Cardiac muscle cell (in vitro differentiated cells and primary cell): ENCODE results near the gene VEPH1. TPM values are rescaled to one million over a fixed set of nuclear protein-coding genes. Genes with fewer than 3 reads are reported as not detected.

ENCODE experiments used
- DNase-seq, 2 donors: peaks; one replicate each; pipeline versions ENCODE4 v3.0.0 to v3.0.0-alpha.2; 2010 to 2017; ENCODE audit warnings: low read depth in 1 of 2, low spot score in 1 of 2
- H3K27ac ChIP-seq: fragments of 200-600 bp; sonication (generic); 2 replicates; pipeline ENCODE4 v1.5.1; 2016
- H3K27me3 ChIP-seq: fragments of 200-600 bp; sonication (generic); 2 replicates; pipeline ENCODE4 v1.6.0; 2016; ENCODE audit warnings: control low read depth
- H3K36me3 ChIP-seq: fragments of 200-600 bp; sonication (generic); 2 replicates; pipeline ENCODE4 v1.5.1; 2016; ENCODE audit warnings: control low read depth
- H3K4me1 ChIP-seq: fragments of 200-600 bp; sonication (generic); 2 replicates; pipeline ENCODE4 v1.8.1; 2017; ENCODE audit warnings: low read depth, mild to moderate bottlenecking, mixed run types
- H3K4me3 ChIP-seq: fragments of 200-600 bp; sonication (generic); 2 replicates; pipeline ENCODE4 v1.5.1; 2016; ENCODE audit warnings: mild to moderate bottlenecking
- H3K9me3 ChIP-seq: fragments of 200-600 bp; sonication (generic); 2 replicates; pipeline ENCODE4 v1.5.1; 2017; ENCODE audit warnings: low read depth, mild to moderate bottlenecking, control low read depth
- polyA plus RNA-seq: library from polyadenylated mRNA; unstranded; fragments of >200 nt; fragmentation: Nextera tagmentation; extraction: Ambion mirVana; gene quantifications from 2 replicates; pipeline ENCODE4 v1.2.1, GENCODE V29; 2016
- total RNA-seq: library from RNA; depleted of rRNA; stranded (reverse); fragments of >200 nt; gene quantifications from 2 replicates; pipeline ENCODE4 v1.2.3, GENCODE V29; 2016
- TF ChIP-seq, protein P1 (sequence below): IDR thresholded peaks from 2 replicates; pipeline ENCODE4 v1.5.1; 2012; ENCODE audit warnings: low read depth, mild to moderate bottlenecking, low read length

Gene VEPH1
- total and polyA plus RNA-seq, 2 experiments from 2014 or later: 1.1 to 1.7 TPM

DNA sequence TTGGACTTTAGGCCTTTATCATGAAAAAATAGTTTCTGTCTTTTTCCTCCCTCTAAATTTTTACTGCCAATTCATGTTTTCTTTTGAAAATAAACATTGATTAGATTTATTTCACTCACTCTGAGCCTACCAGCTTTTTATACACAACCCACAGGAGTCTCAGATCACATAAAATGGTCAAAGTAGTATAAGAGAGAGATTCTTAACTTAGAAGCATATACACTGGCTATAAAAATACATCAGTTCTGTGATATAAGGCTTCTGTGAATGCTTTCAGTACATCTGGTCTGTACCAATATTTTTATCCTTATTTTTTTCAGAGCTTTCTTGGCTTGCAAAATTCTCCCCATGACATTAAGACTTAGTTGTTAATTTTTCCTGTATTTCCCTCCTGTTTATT is 183.5 kb downstream of the VEPH1 start:
- TF ChIP-seq, protein P1, sequence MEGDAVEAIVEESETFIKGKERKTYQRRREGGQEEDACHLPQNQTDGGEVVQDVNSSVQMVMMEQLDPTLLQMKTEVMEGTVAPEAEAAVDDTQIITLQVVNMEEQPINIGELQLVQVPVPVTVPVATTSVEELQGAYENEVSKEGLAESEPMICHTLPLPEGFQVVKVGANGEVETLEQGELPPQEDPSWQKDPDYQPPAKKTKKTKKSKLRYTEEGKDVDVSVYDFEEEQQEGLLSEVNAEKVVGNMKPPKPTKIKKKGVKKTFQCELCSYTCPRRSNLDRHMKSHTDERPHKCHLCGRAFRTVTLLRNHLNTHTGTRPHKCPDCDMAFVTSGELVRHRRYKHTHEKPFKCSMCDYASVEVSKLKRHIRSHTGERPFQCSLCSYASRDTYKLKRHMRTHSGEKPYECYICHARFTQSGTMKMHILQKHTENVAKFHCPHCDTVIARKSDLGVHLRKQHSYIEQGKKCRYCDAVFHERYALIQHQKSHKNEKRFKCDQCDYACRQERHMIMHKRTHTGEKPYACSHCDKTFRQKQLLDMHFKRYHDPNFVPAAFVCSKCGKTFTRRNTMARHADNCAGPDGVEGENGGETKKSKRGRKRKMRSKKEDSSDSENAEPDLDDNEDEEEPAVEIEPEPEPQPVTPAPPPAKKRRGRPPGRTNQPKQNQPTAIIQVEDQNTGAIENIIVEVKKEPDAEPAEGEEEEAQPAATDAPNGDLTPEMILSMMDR: no peak
- DNase-seq: no peak
- Histone ChIP-seq H3K36me3 (no peaks in the 10 kb centered on the region), H3K4me3 (no peak overlapping the region), H3K27ac (no peak overlapping the region), H3K4me1 (no peaks in the 10 kb centered on the region), H3K27me3 (no peaks in the 10 kb centered on the region), H3K9me3 (no peaks in the 10 kb centered on the region)

DNA sequence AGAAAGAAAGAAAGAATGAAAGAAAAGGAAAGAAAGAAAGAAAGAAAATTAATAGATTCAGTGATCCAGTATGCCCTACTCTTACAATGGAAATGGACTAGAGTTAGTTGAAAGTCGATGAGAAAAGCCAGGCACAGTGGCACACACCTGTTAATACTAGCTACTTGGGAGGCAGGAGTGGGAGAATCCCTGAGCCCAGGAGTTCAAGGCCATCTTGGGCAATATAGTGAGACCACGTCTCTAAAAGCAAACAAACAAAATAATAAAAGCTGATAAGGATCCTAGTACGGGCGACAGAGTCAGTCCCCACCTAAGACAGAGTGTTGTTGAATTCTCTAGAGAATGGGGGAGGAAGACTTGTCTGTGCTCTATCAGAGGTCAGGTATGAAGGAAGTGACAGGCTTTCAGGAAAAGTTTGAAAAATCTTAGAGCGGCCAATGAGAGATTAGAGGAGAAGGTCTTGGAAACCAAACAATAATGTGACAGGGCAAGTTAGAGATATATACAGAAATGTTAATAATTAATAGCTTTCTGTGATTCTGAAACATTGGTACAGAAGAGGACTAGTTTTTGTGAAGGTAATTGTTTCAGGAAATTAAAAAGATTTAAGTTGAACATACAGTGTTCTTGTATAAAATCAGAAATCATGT is 184.5 kb downstream of the VEPH1 start:
- Histone ChIP-seq H3K4me1 (no peaks in the 10 kb centered on the region), H3K4me3 (no peak overlapping the region), H3K9me3 (no peaks in the 10 kb centered on the region), H3K27me3 (no peaks in the 10 kb centered on the region), H3K36me3 (no peaks in the 10 kb centered on the region), H3K27ac (no peak overlapping the region)
- no peak for DNase-seq
- TF ChIP-seq, protein P1: no peak

DNA sequence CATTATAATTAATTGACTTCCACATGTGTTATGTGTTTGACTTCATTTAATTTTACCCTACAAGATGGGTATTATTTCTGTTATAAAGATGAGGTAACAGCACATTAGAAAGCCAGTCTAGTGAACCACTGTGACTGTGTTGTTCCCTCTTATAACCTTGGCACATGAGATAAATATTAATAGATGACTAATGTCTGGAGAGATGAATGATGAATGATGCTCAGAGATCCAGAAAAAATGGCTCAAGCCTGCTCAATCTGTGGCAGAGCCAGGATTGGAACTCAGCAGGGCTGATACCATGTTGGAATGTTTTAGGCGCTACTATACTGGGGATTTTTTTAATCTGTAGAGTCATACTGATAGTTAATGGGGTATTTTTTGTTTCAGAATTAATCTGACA is 185.3 kb downstream of the VEPH1 start:
- DNase-seq: no peak
- no peaks in the 10 kb centered on the region for H3K9me3 ChIP-seq
- TF ChIP-seq, protein P1: no peak
- H3K27ac ChIP-seq: no peak overlapping the region
- no peaks in the 10 kb centered on the region for H3K4me1 ChIP-seq
- no peak overlapping the region for H3K4me3 ChIP-seq
- no peaks in the 10 kb centered on the region for H3K27me3 ChIP-seq
- H3K36me3 ChIP-seq: no peaks in the 10 kb centered on the region

DNA sequence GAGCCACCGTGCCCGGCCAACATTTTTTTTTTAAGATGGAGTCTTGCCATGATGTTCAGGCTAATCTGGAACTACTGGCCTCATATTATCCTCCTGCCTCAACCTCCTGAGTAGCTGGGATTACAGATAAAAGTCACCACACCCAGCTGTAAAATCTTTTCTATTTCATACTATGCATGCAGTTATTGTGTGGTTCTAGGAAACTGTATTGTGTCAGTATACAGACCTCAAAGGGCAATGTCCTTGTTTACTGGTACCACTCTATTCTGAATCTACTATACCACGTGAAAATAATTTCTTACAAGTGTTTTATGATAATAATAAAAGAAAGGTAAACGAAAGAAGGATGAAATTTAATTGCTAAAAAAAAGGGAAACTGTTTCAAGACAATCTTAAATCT is 190.0 kb downstream of the VEPH1 start:
- TF ChIP-seq, protein P1: no peak
- Histone ChIP-seq H3K27me3 (no peaks in the 10 kb centered on the region), H3K9me3 (no peaks in the 10 kb centered on the region), H3K27ac (no peak overlapping the region), H3K4me3 (no peak overlapping the region), H3K36me3 (no peaks in the 10 kb centered on the region), H3K4me1 (no peaks in the 10 kb centered on the region)
- no peak for DNase-seq

DNA sequence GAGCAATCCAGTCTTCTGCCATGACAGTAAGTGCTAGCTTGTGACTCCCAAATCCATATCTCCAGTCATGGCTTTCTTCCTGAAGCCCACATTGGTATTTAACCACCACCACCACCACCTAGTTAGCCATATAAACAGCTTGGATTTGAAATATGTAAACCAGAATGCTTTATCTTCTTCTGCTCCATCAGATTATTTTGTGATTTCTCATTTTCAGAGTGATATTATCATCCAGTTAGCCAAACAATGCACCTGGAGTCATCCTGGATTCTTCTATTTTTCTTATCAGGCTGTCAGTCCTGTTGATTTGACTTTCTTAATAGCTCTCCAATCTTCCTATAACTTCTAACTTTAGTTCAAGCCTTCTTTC is 190.9 kb downstream of the VEPH1 start:
- no peak for DNase-seq
- H3K27ac ChIP-seq: no peak overlapping the region

More for the DNA sequence above, 190.9 kb downstream of the VEPH1 start:
- Histone ChIP-seq H3K27me3 (no peaks in the 10 kb centered on the region), H3K4me1 (no peaks in the 10 kb centered on the region), H3K4me3 (no peak overlapping the region), H3K36me3 (no peaks in the 10 kb centered on the region), H3K9me3 (no peaks in the 10 kb centered on the region)
- TF ChIP-seq, protein P1: no peak
